Glutamatergic neuron (in vitro differentiated cells): Measurements from ENCODE around the gene PIP4K2B. TPM values are rescaled to one million over a fixed set of nuclear protein-coding genes. Genes with fewer than 3 reads are reported as not detected.
"Not testable (repeated sequence)": the region's sequence is repeated elsewhere in the genome, so short reads cannot be mapped to it uniquely, and the experiment has no call there.

Experiments
- DNase-seq: peaks from one replicate; pipeline ENCODE4 v3.0.0; 2022
- H3K27ac Mint-ChIP-seq: one replicate; pipeline ENCODE4 v1.8.0; 2020; ENCODE audit warnings: mild to moderate bottlenecking, mixed read lengths, inconsistent platforms; ENCODE audit not compliant: unreplicated experiment
- H3K27me3 Mint-ChIP-seq: one replicate; pipeline ENCODE4 v1.8.0; 2020; ENCODE audit warnings: mild to moderate bottlenecking, moderate library complexity, mixed read lengths, inconsistent platforms; ENCODE audit not compliant: unreplicated experiment
- H3K36me3 Mint-ChIP-seq: one replicate; pipeline ENCODE4 v1.8.0; 2020; ENCODE audit warnings: mild to moderate bottlenecking, mixed read lengths, inconsistent platforms; ENCODE audit not compliant: unreplicated experiment
- H3K4me1 Mint-ChIP-seq: one replicate; pipeline ENCODE4 v1.8.0; 2020; ENCODE audit warnings: mild to moderate bottlenecking, low read depth, mixed read lengths, inconsistent platforms; ENCODE audit not compliant: unreplicated experiment
- H3K4me3 Mint-ChIP-seq: one replicate; pipeline ENCODE4 v1.8.0; 2020; ENCODE audit warnings: mild to moderate bottlenecking, mixed read lengths, inconsistent platforms; ENCODE audit not compliant: unreplicated experiment
- H3K9me3 Mint-ChIP-seq: one replicate; pipeline ENCODE4 v1.8.0; 2020; ENCODE audit warnings: mild to moderate bottlenecking, moderate library complexity, mixed read lengths, inconsistent platforms; ENCODE audit not compliant: unreplicated experiment
- total RNA-seq: library from RNA; stranded (reverse); fragmentation: NEBNext Ultra II Directional; extraction: Animal tissue kit (Norgen Biotek cat#: 25700); gene quantifications from one replicate; pipeline ENCODE4 v1.2.1, GENCODE V29; 2021; ENCODE audit not compliant: unreplicated experiment
- TF ChIP-seq, protein P1 (sequence below): fragments of 200-600 bp; sonication (generic); IDR thresholded peaks from one replicate; pipeline ENCODE4 v1.5.0; 2021; ENCODE audit not compliant: partially characterized antibody, unreplicated experiment

The PIP4K2B gene
- total RNA-seq, 1 donor from 2014 or later = 66.4 TPM

DNA sequence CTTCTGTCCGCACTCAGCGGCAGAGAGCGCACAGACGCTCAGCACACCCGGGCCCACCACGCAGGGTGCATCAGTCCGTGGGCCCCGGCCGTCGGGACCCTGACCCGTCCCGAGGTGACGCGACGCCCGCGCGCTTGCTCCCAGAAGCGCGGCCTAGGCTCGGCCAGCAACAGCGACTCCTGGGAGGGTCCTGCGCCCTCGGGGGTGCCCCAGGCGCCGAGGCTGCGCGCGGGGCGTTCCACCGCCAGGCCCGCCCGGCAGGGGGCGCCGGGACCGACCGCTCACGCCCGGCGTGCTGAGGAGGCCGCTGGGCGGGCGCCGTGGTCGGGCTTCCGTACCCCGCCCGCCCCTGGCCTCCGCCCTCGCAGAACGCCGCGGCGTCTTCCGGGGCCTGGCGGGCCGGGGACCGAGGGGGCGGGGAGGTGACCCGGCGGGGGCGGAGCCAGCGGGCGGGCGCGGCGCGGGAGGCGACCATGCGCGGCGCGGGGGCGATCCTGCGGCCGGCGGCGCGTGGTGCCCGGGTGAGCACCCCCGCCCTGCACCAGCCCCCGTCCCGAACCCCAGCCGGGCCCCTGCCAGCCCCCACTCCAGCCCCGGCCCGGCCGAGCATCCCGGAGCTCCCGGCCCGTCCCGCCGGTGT is 69.3 kb downstream of the PIP4K2B start, which contains the start of gene CISD3:
CISD3 (plus strand) TSS at position 456 of the 640 bp plus-strand sequence; CDS start at position 474, 18 bp downstream.
- H3K4me1 Mint-ChIP-seq = peaks cover 5% of the 10 kb centered on the region
- peaks cover 7% of the 10 kb centered on the region for H3K27me3 Mint-ChIP-seq
- H3K4me3 Mint-ChIP-seq = peak within 1 kb of the TSS; percentile 95
- peaks cover 14% of the 10 kb centered on the region for H3K9me3 Mint-ChIP-seq
- peak; percentile 82 for DNase-seq
- TF ChIP-seq, protein P1, sequence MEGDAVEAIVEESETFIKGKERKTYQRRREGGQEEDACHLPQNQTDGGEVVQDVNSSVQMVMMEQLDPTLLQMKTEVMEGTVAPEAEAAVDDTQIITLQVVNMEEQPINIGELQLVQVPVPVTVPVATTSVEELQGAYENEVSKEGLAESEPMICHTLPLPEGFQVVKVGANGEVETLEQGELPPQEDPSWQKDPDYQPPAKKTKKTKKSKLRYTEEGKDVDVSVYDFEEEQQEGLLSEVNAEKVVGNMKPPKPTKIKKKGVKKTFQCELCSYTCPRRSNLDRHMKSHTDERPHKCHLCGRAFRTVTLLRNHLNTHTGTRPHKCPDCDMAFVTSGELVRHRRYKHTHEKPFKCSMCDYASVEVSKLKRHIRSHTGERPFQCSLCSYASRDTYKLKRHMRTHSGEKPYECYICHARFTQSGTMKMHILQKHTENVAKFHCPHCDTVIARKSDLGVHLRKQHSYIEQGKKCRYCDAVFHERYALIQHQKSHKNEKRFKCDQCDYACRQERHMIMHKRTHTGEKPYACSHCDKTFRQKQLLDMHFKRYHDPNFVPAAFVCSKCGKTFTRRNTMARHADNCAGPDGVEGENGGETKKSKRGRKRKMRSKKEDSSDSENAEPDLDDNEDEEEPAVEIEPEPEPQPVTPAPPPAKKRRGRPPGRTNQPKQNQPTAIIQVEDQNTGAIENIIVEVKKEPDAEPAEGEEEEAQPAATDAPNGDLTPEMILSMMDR = peak; percentile 82
- no peaks in the 10 kb centered on the region for H3K36me3 Mint-ChIP-seq
- peak within 1 kb of the TSS; percentile 69 for H3K27ac Mint-ChIP-seq

DNA sequence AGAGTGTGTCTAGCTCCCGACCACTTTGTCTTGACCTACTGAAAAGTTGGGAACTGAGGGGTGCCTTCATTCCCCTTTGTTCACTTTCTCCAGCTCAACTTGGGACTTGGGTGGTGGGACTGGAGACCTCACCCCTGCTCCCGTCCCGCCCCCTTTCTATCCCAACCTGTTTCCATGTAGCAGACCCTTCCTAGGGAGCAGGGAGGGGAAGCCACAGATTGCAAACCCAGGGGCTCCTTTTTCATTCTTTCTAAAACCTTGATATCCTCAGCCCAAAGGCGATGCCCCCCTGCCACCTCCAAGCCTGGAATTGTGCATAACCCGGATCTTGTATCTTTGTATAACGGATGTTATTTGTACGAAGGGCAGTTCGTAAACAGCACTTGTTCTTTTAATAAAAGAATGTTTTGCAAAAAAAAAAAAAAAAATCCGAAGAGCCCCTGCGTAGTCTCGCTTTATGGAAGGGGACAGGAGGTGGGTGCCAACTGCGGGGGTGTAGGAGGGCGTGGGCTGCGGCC is 69.9 kb downstream of the PIP4K2B start:
- Mint-ChIP-seq H3K27ac (no peak overlapping the region), H3K36me3 (no peaks in the 10 kb centered on the region), H3K4me1 (peaks cover 5% of the 10 kb centered on the region), H3K9me3 (peaks cover 10% of the 10 kb centered on the region), H3K27me3 (peaks cover 7% of the 10 kb centered on the region), H3K4me3 (peak overlapping the region; percentile 71)
- no peak for DNase-seq
- TF ChIP-seq, protein P1 = no peak

DNA sequence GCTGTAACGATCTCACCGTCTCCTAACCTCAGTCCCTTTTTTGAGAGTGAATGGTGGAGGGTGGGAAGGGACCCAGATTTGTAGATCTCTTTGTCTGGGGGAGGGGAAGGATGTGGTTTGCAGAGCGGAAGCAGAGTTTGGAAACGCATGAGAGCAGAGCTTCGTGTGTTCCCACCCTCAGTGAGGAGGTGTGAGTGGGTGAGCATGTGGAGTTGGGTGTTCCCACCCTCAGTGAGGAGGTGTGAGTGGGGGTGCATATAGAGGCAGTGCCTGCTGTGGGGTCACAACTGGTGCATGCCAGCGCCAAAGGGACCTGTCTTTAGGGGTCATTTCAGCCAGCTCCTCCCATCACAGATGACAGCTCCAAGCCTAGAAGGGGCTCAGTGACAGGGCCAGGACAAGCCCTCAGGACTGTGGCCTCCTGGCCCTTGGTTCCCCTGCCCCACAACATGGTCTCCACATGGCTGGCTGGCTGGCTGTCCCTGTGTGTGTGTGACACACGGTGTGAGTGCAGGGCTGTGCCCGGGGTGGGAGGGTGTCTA is 71.0 kb downstream of the PIP4K2B start:
- H3K36me3 Mint-ChIP-seq = no peaks in the 10 kb centered on the region
- H3K9me3 Mint-ChIP-seq = peaks cover 12% of the 10 kb centered on the region
- no peak for DNase-seq
- H3K4me3 Mint-ChIP-seq = no peak overlapping the region
- TF ChIP-seq, protein P1 = no peak
- peaks cover 5% of the 10 kb centered on the region for H3K27me3 Mint-ChIP-seq
- H3K4me1 Mint-ChIP-seq = peaks cover 8% of the 10 kb centered on the region
- H3K27ac Mint-ChIP-seq = no peak overlapping the region

DNA sequence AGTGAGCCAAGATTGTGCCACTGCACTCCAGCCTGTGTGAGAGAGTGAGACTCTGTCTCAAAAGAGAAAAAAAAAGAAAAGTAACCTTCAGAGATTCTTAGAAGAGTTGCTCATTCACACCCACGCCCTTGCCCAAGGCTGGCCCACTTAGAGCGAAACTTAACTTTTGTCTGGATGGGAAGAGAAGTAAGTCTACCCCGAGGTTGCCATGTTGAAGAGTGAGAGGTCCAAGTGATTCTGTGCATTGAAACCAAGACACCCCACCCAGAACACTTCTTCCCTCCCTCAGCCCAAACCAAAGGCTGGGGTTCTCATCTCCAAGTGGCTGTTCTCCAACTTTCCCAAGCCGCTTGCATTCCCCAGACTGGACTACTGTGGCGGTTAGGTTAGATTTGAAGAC is 71.6 kb downstream of the PIP4K2B start:
- TF ChIP-seq, protein P1 = no peak
- H3K27ac Mint-ChIP-seq = no peak overlapping the region
- peaks cover 5% of the 10 kb centered on the region for H3K27me3 Mint-ChIP-seq
- DNase-seq = no peak
- H3K36me3 Mint-ChIP-seq = no peaks in the 10 kb centered on the region
- peaks cover 11% of the 10 kb centered on the region for H3K9me3 Mint-ChIP-seq
- no peak overlapping the region for H3K4me3 Mint-ChIP-seq
- H3K4me1 Mint-ChIP-seq = peaks cover 8% of the 10 kb centered on the region

DNA sequence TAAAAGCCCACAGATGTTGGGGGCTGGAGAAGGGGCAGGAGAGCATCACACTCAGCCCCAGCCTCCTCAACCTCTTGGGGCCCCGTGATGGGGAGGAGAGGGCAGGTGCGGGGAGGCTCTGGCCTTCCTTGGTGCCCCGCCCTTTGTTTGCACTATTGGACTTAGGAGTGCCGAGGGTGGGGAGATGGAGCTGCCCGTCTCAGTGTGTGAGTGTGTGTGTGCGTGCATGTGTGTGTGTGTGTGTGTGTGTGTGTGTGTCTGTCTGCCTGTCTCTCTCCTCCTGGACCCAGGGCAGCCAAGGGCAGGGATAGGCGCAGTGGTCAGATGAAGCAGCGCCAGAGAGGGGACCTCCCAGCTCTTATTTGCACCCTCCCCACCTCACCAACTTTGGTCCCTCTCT is 73.2 kb downstream of the PIP4K2B start:
- not testable (repeated sequence) for DNase-seq, H3K27me3 Mint-ChIP-seq, H3K27ac Mint-ChIP-seq, H3K36me3 Mint-ChIP-seq, H3K4me3 Mint-ChIP-seq
- H3K9me3 Mint-ChIP-seq = peaks cover 10% of the 10 kb centered on the region
- peaks cover 11% of the 10 kb centered on the region for H3K4me1 Mint-ChIP-seq
